K562 (cell line): ENCODE measurements around the gene ABCC1. TPM values are rescaled to one million over a fixed set of nuclear protein-coding genes. Genes with fewer than 3 reads are reported as not detected.

Source experiments
- ATAC-seq: fragments of 200-7000 bp; cut with Tn5 transposase; 3 replicates; pipeline ENCODE4 v1.9.1; 2020; ENCODE audit warnings: moderate library complexity
- BruUV-seq: library from RNA; stranded (reverse); fragments of 400-500 nt; replicated peaks from 2 replicates; lab custom pipeline; 2021; lab: Mats Ljungman, UMichigan
- CTCF ChIA-PET: fragments of 300-600 bp; formaldehyde crosslinking; extraction: SDS; loops from one replicate; lab custom pipeline; 2021; ENCODE audit warnings: low intra/inter-chr PET ratio; lab: Yijun Ruan, JAX
- POLR2A ChIA-PET: fragments of 300-600, 350-650 bp; sonication (Branson Sonifier 250); formaldehyde crosslinking; extraction: SDS; loops from one replicate; lab custom pipeline; 2021; ENCODE audit warnings: antibody characterized with exemption, inconsistent platforms; lab: Yijun Ruan, JAX
- DNase-seq, 4 experiments: peaks; one replicate each; pipeline versions ENCODE4 v3.0.0 to v3.0.0-alpha.2; 2011 to 2018; ENCODE audit warnings: low spot score in 3 of 4, mixed read lengths in 3 of 4; ENCODE audit errors: extremely low read depth in 1 of 4
- FAIRE-seq: peaks from 2 replicates; lab custom pipeline; 2011; peaks lifted over from hg19 to GRCh38; lab: Jason Lieb, UNC
- H2AFZ ChIP-seq: 2 replicates; pipeline ENCODE4 v1.6.0; 2011; ENCODE audit warnings: low read depth, low read length, control low read depth, inconsistent platforms
- H3K27ac ChIP-seq: fragments of 200-600 bp; 3 replicates; pipeline ENCODE4 v1.8.0; 2011; ENCODE audit warnings: low read depth, mild to moderate bottlenecking, control low read depth, inconsistent platforms, low read length, moderate library complexity, mixed read lengths; ENCODE audit errors: extremely low read depth
- H3K27me3 ChIP-seq, 2 experiments: fragments of 300-600 bp in 1 of 2; 2 replicates in 1 of 2; 3 replicates in 1 of 2; pipeline versions ENCODE4 v1.6.0 to v1.8.0; 2011; ENCODE audit warnings: inconsistent platforms in 2 of 2, low read length in 2 of 2, mild to moderate bottlenecking in 1 of 2, mixed read lengths in 1 of 2, moderate library complexity in 1 of 2; ENCODE audit not compliant: control insufficient read depth in 2 of 2, insufficient read depth in 2 of 2
- H3K36me3 ChIP-seq: fragments of 300-600 bp; 3 replicates; pipeline ENCODE4 v1.8.0; 2011; ENCODE audit warnings: mild to moderate bottlenecking, low read length, inconsistent platforms; ENCODE audit not compliant: control insufficient read depth, insufficient read depth
- H3K4me1 ChIP-seq, 2 experiments: fragments of 200-600 bp in 1 of 2; replicated peaks in 1 of 2; 2 replicates in 1 of 2; 3 replicates in 1 of 2; pipeline versions ENCODE4 v1.5.1 to v1.8.0; 2011; ENCODE audit warnings: inconsistent platforms in 2 of 2, low read length in 2 of 2, mild to moderate bottlenecking in 1 of 2, mixed read lengths in 1 of 2, moderate library complexity in 1 of 2; ENCODE audit not compliant: control insufficient read depth in 2 of 2, insufficient read depth in 2 of 2
- H3K4me2 ChIP-seq: 2 replicates; pipeline ENCODE4 v1.6.1; 2011; ENCODE audit warnings: low read length, control low read depth, inconsistent platforms, mixed read lengths; ENCODE audit not compliant: insufficient read depth
- H3K4me3 ChIP-seq: fragments of 200-600 bp; sonication (generic), shearing (Covaris generic); 2 replicates; pipeline ENCODE4 v1.5.1; 2016; ENCODE audit warnings: control low read depth, inconsistent platforms
- H3K79me2 ChIP-seq: fragments of 200-600 bp; 3 replicates; pipeline ENCODE4 v1.8.0; 2011; ENCODE audit warnings: low read length, inconsistent platforms; ENCODE audit not compliant: control insufficient read depth, insufficient read depth
- H3K9ac ChIP-seq, 2 experiments: 2 replicates each; pipeline versions ENCODE4 v1.6.0 to v1.6.1; 2011; ENCODE audit warnings: low read depth in 2 of 2, low read length in 2 of 2, control low read depth in 1 of 2, inconsistent platforms in 1 of 2, mild to moderate bottlenecking in 1 of 2, mixed read lengths in 1 of 2; ENCODE audit not compliant: insufficient read depth in 1 of 2
- H3K9me1 ChIP-seq: one replicate; pipeline ENCODE4 v1.6.0; 2011; ENCODE audit warnings: inconsistent platforms, mild to moderate bottlenecking, low read length, moderate library complexity; ENCODE audit not compliant: control insufficient read depth, insufficient read depth
- H3K9me3 ChIP-seq: replicated peaks from 2 replicates; pipeline ENCODE4 v1.5.1; 2011; ENCODE audit warnings: low read depth, low read length, inconsistent platforms; ENCODE audit not compliant: control insufficient read depth, insufficient read depth
- H4K20me1 ChIP-seq: replicated peaks from 2 replicates; pipeline ENCODE4 v1.6.1; 2011; ENCODE audit warnings: low read length, inconsistent platforms, mixed read lengths; ENCODE audit not compliant: control insufficient read depth, insufficient read depth
- BCL6 ChIP-seq: fragments of 250-450 bp; sonication (Bioruptor Pico); IDR thresholded peaks from 2 replicates; pipeline ENCODE4 v1.4.0; 2020
- BCOR ChIP-seq: fragments of 450-650 bp; IDR thresholded peaks from 2 replicates; pipeline ENCODE4 v1.6.1; 2016
- IFI16 ChIP-seq: fragments of 250-450 bp; sonication (Bioruptor Pico); IDR thresholded peaks from 2 replicates; pipeline ENCODE4 v2.1.2; 2022; ENCODE audit warnings: mild to moderate bottlenecking, inconsistent platforms
- NR2C2 ChIP-seq, 2 experiments: fragments of 200-800 bp in 1 of 2; sonication (Bioruptor generic) in 1 of 2; sonication (generic) in 1 of 2; formaldehyde crosslinking in 1 of 2; IDR thresholded peaks; 2 replicates each; pipeline versions ENCODE4 v1.6.1 to v1.8.0; 2016 to 2022; ENCODE audit warnings: mild to moderate bottlenecking in 1 of 2, missing compliant biosample characterization in 1 of 2, missing genetic modification characterization in 1 of 2, missing genetic modification reagents in 1 of 2
- POLR2B ChIP-seq: fragments of 450-650 bp; IDR thresholded peaks from 2 replicates; pipeline ENCODE4 v1.6.1; 2018; ENCODE audit warnings: low read depth; ENCODE audit not compliant: partially characterized antibody
- RAD51 ChIP-seq: fragments of 450-650 bp; IDR thresholded peaks from 2 replicates; pipeline ENCODE4 v1.7.1; 2016; ENCODE audit warnings: low read depth, mild to moderate bottlenecking, borderline replicate concordance
- RB1 ChIP-seq: fragments of 450-650 bp; IDR thresholded peaks from 2 replicates; pipeline ENCODE4 v1.6.1; 2017; ENCODE audit warnings: low read depth, mild to moderate bottlenecking
- SETDB1 ChIP-seq: IDR thresholded peaks from one replicate; pipeline ENCODE4 v1.6.1; 2012; ENCODE audit warnings: low read length, control low read depth, inconsistent platforms
- STAT6 ChIP-seq: sonication (generic); formaldehyde crosslinking; IDR thresholded peaks from 2 replicates; pipeline ENCODE4 v1.8.1; 2023; ENCODE audit warnings: mild to moderate bottlenecking, missing genetic modification reagents
- ZKSCAN8 ChIP-seq: fragments of 200-800 bp; sonication (Bioruptor generic); IDR thresholded peaks from 2 replicates; pipeline ENCODE4 v1.6.1; 2016; ENCODE audit warnings: missing genetic modification characterization, missing compliant biosample characterization
- ZNF766 ChIP-seq: fragments of 200-800 bp; sonication (Bioruptor generic); conservative IDR thresholded peaks from 2 replicates; pipeline ENCODE4 v1.6.1; 2016; ENCODE audit warnings: missing genetic modification characterization, missing compliant biosample characterization
- WGBS: fragments of 100-300 bp; shearing (Covaris generic); methylation state at CpG from one replicate; pipeline ENCODE4 v1.1.6; 2016; ENCODE audit warnings: low coverage, mixed read lengths; ENCODE audit not compliant: insufficient coverage; ENCODE audit errors: missing lambda C conversion rate; 5-methylcytosine and 5-hydroxymethylcytosine counted together
- in situ Hi-C: fragments of 300-500 bp; cut with MboI; formaldehyde crosslinking; loops from 4 replicates; pipeline ENCODE4 v1.15.0; 2018; ENCODE audit warnings: inconsistent platforms, mixed read lengths
- intact Hi-C: fragments of 100-400 bp; cut with micrococcal nuclease; formaldehyde crosslinking; loops from 2 replicates; pipeline ENCODE4 v1.14.2; 2022
- polyA plus RNA-seq, 8 experiments: library from polyadenylated mRNA; depleted of rRNA in 4 of 8; stranded (reverse) in 5 of 8; unstranded in 3 of 8; fragments of >200 nt; fragmentation: Nextera tagmentation in 2 of 8; fragmentation: Illumina TruSeq in 1 of 8; extraction: Ambion mirVana in 2 of 8; extraction: Trizol in 1 of 8; gene quantifications; 2 replicates each; pipeline versions ENCODE4 v1.2.1 to v1.2.3, GENCODE V29; 2011 to 2014; ENCODE audit warnings: inconsistent platforms in 1 of 8, missing spikeins in 1 of 8
- total RNA-seq, 7 experiments: library from RNA; depleted of rRNA in 6 of 7; stranded (reverse); fragments of >200 nt in 6 of 7; fragmentation: Illumina TruSeq in 2 of 7; extraction: Trizol in 2 of 7; gene quantifications; 2 replicates each; pipeline versions ENCODE4 v1.2.1 to v1.2.3, GENCODE V29; 2011 to 2021; ENCODE audit warnings: low replicate concordance in 1 of 7
- TF ChIP-seq, protein P1 (sequence below): sonication (generic); formaldehyde crosslinking; IDR thresholded peaks from 2 replicates; pipeline ENCODE4 v1.9.0; 2022; ENCODE audit warnings: mild to moderate bottlenecking, missing genetic modification reagents

ABCC1 gene
- total and polyA plus RNA-seq, 9 of the 15 experiments (the other 6 are each of a cell fraction or from before 2014, with no cell fraction given): 3.9 to 41.6 (median 10.0) TPM

GRCh38 chr16:16150878-16151152 lies 201.4 kb downstream of the ABCC1 start:
- ATAC-seq: no peak
- Histone ChIP-seq H3K4me3 (no peak overlapping the region), H2AFZ (no peak overlapping the region), H3K27me3 (no peaks in the 10 kb centered on the region), H3K79me2 (no peaks in the 10 kb centered on the region), H3K27ac (no peak overlapping the region), H3K4me2 (no peak overlapping the region), H3K9ac (peak overlapping the region in 1 of 2 experiments; percentile 35; a peak in 1 of 4 replicates), H3K9me1 (no peaks in the 10 kb centered on the region), H3K9me3 (no peaks in the 10 kb centered on the region), H4K20me1 (no peaks in the 10 kb centered on the region), H3K4me1 (peaks cover 10 to 23% of the 10 kb centered on the region in 2 experiments; a peak in 4 of 5 replicates), H3K36me3 (no peaks in the 10 kb centered on the region)
- CTCF ChIA-PET: no interaction called here
- POLR2A ChIA-PET: interaction anchor here (0.6 kb wide), 1 partner anchor 263 kb away, joined by 3 read pairs; no protein-coding TSS in a partner anchor
- DNase-seq: no peak
- FAIRE-seq: no peak
- in situ Hi-C loops (no loop called here), intact Hi-C loops (no loop called here)
- TF ChIP-seq BCOR (peak; percentile 65; the same call in 1 of the 2 replicates), IFI16 (no peak)
- BruUV-seq: no TSS peak
- WGBS: 70% methylated on average over 4 of the region's 4 CpGs

DNA sequence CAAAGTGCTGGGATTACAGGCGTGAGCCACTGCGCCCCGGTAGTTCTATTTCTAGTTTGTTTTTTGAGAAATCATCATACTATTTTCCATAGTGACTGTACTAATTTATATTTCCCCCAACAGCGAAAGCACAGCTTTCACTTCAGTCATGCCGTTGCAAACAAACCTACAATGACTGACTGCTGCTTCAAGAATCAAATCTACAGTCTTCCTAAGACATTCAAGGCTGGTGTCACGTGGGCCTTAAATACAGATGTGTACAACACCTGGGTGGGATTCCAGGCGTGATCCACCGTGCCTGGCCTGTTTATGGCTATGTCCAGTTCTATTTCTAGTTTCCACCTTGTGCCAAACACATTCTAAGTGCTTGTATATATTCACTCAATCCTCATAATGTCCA lies 201.9 kb downstream of the ABCC1 start:
- H3K27ac ChIP-seq: no peak overlapping the region
- H2AFZ ChIP-seq: no peak overlapping the region
- intact Hi-C loops (no loop called here), in situ Hi-C loops (no loop called here)
- 44% methylated on average over 8 of the region's 8 CpGs for WGBS
- DNase-seq (no peak), ATAC-seq (no peak), FAIRE-seq (no peak)
- no peaks in the 10 kb centered on the region for H3K36me3 ChIP-seq
- H3K9me1 ChIP-seq: no peaks in the 10 kb centered on the region
- H3K9me3 ChIP-seq: no peaks in the 10 kb centered on the region
- H3K4me3 ChIP-seq: no peak overlapping the region
- H3K4me2 ChIP-seq: no peak overlapping the region
- CTCF ChIA-PET: no interaction called here
- no peaks in the 10 kb centered on the region for H4K20me1 ChIP-seq
- no TSS peak for BruUV-seq
- POLR2A ChIA-PET: interaction anchor here (0.7 kb wide), 1 partner anchor 12 kb away, joined by 3 read pairs; no protein-coding TSS in a partner anchor
- no peaks in the 10 kb centered on the region for H3K79me2 ChIP-seq
- H3K9ac ChIP-seq: no peak overlapping the region
- no peaks in the 10 kb centered on the region for H3K27me3 ChIP-seq
- H3K4me1 ChIP-seq: peaks cover 10 to 23% of the 10 kb centered on the region in 2 experiments; a peak in 4 of 5 replicates
- TF ChIP-seq, protein P1, sequence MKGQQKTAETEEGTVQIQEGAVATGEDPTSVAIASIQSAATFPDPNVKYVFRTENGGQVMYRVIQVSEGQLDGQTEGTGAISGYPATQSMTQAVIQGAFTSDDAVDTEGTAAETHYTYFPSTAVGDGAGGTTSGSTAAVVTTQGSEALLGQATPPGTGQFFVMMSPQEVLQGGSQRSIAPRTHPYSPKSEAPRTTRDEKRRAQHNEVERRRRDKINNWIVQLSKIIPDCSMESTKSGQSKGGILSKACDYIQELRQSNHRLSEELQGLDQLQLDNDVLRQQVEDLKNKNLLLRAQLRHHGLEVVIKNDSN (CRISPR knock-in tag): peak; percentile 74
- TF ChIP-seq NR2C2 (CRISPR knock-in tag; IDR thresholded peaks at IDR 0.05) (no peak), NR2C2 (tag; IDR thresholded peaks at IDR 0.05) (no peak), RAD51 (peak; percentile 44; the same call in 1 of the 2 replicates), STAT6 (CRISPR knock-in tag) (no peak), POLR2B (no peak), ZNF766 (CRISPR knock-in tag) (no peak), SETDB1 (no peak), BCL6 (no peak), RB1 (no peak), ZKSCAN8 (no peak)
